ENCODE results near the gene NOS1AP.
"Not testable (repeated sequence)": the region's sequence is repeated elsewhere in the genome, so short reads cannot be mapped to it uniquely, and the experiment has no call there.

NOS1AP gene

GRCh38 chr1:162069334-162070093, at the start of gene NOS1AP:
Gene NOS1AP, plus strand, starts transcription at chr1:162069691. Its CDS starts 487 bp downstream, at chr1:162070178.
- peak in 1 of 2 experiments; percentile 24 for DNase-seq

GRCh38 chr1:162020150-162020549, 49.3 kb upstream of the NOS1AP start:
- no peak for DNase-seq

GRCh38 chr1:162021124-162021523, 48.4 kb upstream of the NOS1AP start:
- DNase-seq: no peak

GRCh38 chr1:162022626-162023025, 46.9 kb upstream of the NOS1AP start:
- no peak for DNase-seq

- no peak for DNase-seq
Measured at GRCh38 chr1:162023181-162023546, 46.3 kb upstream of the NOS1AP start.

- no peak for DNase-seq
Measured at GRCh38 chr1:162023547-162024501, 45.7 kb upstream of the NOS1AP start, which contains the start of gene OLFML2B. Gene OLFML2B, minus strand, starts transcription at chr1:162023869. Its CDS starts 439 bp downstream, at chr1:162023430.

- DNase-seq: no peak
Measured at GRCh38 chr1:162025541-162025940, 44.0 kb upstream of the NOS1AP start.

- no peak for DNase-seq
Measured at GRCh38 chr1:162026881-162027280, 42.6 kb upstream of the NOS1AP start.

GRCh38 chr1:162028726-162029125, 40.8 kb upstream of the NOS1AP start:
- no peak for DNase-seq

- no peak for DNase-seq
Measured at GRCh38 chr1:162029157-162029556, 40.3 kb upstream of the NOS1AP start.

GRCh38 chr1:162030759-162031280, 38.7 kb upstream of the NOS1AP start:
- DNase-seq: no peak

- no peak for DNase-seq
Measured at GRCh38 chr1:162033428-162033827, 36.1 kb upstream of the NOS1AP start.

GRCh38 chr1:162035241-162035640, 34.2 kb upstream of the NOS1AP start:
- no peak for DNase-seq

- DNase-seq: no peak
Measured at GRCh38 chr1:162036163-162036562, 33.3 kb upstream of the NOS1AP start.

- no peak for DNase-seq
Measured at GRCh38 chr1:162038624-162039023, 30.9 kb upstream of the NOS1AP start.

- no peak for DNase-seq
Measured at GRCh38 chr1:162040001-162040400, 29.5 kb upstream of the NOS1AP start.

- DNase-seq: no peak
Measured at GRCh38 chr1:162040657-162041056, 28.8 kb upstream of the NOS1AP start.

- DNase-seq: no peak
Measured at GRCh38 chr1:162042361-162042760, 27.1 kb upstream of the NOS1AP start.

- DNase-seq: no peak
Measured at GRCh38 chr1:162046921-162047320, 22.6 kb upstream of the NOS1AP start.

GRCh38 chr1:162053949-162054348, 15.5 kb upstream of the NOS1AP start:
- not testable (repeated sequence) for DNase-seq

- no peak for DNase-seq
Measured at GRCh38 chr1:162055062-162055461, 14.4 kb upstream of the NOS1AP start.

- DNase-seq: peak in 1 of 2 experiments; percentile 58
Measured at GRCh38 chr1:162056043-162056442, 13.4 kb upstream of the NOS1AP start.

GRCh38 chr1:162056579-162056978, 12.9 kb upstream of the NOS1AP start:
- no peak for DNase-seq

Data from cerebellar nuclear complex (tissue), 1 donor.